Putamen (tissue), 1 donor: ENCODE results near the gene S100P.
A peak's percentile ranks its signal among the peaks of the same experiment; 100 is the strongest.
"Not testable (repeated sequence)": the region's sequence is repeated elsewhere in the genome, so short reads cannot be mapped to it uniquely, and the experiment has no call there.

ENCODE experiments used
- DNase-seq: peaks from one replicate; pipeline ENCODE4 v3.0.0-alpha.2; 2016; ENCODE audit warnings: low spot score

S100P gene

DNA sequence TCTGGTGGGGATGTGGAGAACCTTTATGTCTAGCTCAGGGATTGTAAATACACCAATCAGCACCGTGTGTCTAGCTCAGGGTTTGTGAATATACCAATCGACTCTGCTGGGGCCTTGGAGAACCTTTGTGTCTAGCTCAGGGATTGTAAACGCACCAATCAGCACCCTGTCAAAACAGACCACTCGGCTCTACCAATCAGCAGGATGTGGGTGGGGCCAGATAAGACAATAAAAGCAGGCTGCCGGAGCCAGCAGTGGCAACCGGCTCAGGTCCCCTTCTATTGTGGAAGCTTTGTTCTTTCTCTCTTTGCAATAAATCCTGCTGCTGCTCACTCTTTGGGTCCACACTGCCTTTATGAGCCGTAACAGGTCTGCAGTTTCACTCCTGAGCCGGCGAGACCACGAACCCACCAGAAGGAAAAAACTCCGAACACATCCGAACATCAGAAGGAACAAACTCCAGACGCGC, 20.5 kb upstream of the S100P start:
- DNase-seq: not testable (repeated sequence)

DNA sequence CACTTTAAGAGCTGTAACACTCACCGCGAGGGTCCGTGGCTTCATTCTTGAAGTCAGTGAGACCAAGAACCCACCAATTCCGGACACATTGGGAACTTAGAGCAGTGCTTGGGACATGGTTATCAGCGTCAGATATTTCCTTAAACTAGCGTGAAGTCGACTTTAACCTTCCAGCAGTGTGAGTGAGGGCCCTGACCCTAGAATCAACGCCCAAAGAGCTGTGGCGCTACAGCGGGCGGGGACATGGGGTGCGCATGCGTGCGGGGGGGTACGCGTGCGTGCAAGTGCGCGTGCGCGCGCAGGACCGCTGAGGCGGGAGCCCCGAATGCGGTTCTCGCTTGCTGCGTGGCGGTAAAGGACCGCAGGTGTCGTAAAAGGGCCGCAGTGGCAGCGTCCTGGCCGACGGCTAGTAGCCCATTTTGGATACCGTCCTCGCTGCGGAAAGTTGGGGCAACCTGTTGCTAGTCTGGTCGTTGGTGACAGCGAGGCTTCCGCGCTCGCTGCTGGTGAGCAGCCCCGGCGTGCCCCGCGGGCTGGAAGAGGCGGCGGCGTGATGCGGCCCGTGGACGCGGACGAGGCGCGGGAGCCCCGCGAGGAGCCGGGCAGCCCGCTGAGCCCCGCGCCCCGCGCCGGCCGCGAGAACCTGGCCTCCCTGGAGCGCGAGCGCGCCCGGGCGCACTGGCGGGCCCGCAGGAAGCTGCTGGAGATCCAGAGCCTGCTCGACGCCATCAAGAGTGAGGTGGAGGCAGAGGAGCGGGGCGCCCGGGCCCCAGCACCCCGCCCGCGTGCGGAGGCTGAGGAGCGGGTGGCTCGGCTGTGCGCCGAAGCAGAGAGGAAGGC, 19.8 kb upstream of the S100P start:
- peak; percentile 94 for DNase-seq

DNA sequence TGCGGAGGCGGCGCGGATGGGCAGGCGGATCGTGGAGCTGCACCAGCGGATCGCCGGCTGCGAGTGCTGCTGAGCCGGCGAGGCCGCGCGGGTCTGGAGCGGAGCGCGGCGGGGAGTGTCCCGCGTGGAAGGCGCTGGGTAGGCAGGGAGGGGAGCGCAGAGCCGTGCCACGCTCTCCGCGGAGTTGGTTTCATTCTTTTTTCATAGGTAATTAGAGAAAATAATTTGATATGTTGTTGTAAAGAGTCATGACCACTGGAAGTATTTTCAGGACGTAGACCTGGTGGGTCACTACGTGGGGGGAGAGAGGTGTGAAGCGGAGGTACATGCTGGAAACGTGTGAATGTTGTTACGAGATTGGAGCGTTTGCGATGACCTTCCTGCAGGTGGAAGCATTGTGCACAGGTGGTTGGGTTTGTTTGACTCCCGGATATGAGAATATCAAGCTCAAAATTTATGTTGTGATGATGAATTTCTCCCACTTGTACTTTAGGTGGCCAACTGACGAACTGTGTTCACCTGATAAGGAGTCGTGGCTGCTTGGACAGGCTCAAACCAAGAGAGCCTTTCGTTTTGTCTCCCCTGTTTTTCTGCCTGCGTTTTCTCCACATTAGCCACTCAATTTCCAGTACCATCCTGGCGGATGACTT, 19.1 kb upstream of the S100P start:
- peak; percentile 15 for DNase-seq

- DNase-seq: no peak
These were observed 16.7 kb upstream of the S100P start for GRCh38 chr4:6676722-6677558.

GRCh38 chr4:6680372-6681034, 13.2 kb upstream of the S100P start:
- no peak for DNase-seq

- DNase-seq: no peak
These were observed 12.5 kb upstream of the S100P start for GRCh38 chr4:6681191-6681590.

DNA sequence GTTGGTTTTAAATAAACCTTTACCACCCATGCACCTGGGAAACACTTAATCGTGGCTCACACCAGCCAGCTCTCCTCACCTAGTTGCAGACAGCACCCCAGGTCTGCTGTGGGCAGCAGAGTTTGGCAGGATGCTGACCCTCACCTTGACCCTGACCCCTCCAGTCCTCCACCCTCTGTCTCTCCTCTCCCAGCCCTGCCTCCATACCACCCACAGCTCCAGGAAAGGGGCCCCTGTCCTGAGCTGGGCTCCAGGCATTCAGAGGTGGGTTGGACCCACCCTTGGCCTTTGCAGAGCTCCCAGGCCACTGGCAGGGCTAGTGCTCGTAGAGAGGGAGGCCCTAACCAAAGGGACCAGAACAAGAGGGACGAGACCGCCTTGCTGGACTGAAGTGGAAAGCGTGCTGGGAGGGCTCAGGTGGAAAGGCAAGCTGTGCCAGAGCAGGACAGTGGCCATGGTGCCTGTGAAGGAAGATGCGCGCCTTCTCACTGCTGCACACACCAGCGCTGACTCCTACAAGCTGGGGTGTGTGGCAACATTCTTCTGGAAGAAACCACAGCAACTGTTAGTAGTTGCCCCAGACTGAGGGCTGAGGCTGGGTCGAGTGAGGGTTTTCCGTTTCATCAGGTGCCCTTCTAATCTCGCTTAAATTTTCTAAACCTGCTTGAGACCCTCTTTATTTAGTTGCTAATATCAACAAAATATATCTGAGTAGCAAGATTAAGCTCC, 10.7 kb upstream of the S100P start:
- no peak for DNase-seq

DNA sequence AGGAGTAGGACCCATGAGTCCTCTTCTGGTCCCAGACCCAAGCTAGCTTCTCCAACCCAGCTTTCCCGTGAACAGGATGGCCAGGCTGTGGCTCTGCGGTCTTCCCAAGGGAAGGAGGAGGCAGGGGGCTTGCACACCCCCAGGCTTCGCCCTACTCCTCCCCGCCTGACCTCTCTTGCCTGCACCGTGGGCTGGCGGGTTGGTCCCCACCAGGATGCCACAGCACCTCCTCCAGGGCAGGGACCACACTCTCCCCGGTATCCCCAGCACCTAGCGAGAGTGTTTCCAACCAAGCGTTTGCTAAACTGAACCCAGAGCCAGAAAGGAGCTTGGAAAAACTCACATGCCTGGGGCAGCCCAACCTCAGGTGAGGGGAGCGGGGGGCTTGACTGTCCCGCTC, 9.0 kb upstream of the S100P start:
- DNase-seq: no peak

GRCh38 chr4:6686104-6686787, 7.4 kb upstream of the S100P start:
- no peak for DNase-seq

DNA sequence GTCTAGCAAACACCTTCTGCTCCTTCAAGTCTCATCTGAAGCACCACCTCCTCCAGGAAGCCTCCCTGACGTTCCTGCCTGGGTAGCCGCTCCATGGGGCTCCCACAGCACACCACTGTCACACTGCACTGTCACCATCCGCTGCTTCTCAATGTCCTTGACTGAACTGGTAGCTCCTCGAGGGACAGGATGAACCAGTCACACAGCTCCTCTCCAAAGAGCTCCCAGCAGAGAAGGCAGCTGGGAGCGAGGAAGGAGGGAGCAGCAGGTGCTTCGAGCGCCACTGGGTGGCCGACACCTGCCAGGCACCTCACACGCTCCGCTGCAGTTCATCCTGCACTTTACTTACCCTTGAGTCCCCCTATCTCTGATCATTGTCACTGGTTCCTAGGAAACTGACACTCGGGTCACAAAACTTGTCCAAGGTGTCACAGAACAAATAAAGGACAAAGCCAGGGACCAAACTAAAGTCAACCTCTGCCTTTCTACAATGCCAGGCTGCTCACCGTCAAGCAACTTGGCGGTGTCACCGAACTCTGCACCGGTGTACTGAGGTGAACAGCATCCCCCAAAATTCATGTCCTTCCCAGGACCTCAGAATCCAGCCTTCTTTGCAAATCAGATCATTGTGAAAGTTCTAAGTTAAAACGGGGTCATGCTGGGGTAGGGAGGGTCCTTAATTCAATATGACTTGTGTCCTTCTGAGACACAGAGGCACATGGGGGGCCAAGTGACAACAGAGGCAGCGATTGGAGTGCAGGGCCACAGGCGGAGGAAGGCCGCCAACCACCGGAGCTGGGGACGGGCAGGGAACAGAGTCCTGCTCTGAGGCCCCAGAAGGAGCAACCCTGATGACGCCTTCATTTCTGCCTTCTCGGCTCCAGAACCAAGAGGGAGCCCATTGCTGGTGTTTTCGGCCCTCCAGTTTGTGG, 5.5 kb upstream of the S100P start:
- DNase-seq: no peak

- no peak for DNase-seq
These were observed 4.7 kb upstream of the S100P start for GRCh38 chr4:6688879-6689505.

DNA sequence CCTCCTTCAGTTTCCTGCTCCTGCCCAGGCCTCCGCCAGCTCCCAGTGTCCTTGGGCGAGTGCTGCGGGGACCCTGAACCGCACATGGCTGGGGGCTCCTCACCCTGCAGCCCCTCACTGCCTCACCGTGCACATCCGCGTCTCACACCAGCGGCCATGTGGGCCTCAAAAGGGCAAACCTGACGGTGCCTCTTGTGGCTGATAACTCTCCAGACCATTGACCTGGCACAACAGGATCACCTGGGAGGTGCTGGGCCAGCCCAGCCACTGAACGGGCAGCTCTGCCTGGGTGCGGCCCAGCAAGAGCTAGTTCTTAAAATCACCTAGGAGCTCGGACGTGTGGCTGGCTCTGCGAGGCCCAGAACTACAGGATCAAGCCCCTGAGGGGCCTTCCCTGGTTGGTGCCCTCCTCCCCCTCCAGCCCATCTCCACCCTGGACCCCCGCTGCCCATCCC, 4.1 kb upstream of the S100P start:
- DNase-seq: no peak

DNA sequence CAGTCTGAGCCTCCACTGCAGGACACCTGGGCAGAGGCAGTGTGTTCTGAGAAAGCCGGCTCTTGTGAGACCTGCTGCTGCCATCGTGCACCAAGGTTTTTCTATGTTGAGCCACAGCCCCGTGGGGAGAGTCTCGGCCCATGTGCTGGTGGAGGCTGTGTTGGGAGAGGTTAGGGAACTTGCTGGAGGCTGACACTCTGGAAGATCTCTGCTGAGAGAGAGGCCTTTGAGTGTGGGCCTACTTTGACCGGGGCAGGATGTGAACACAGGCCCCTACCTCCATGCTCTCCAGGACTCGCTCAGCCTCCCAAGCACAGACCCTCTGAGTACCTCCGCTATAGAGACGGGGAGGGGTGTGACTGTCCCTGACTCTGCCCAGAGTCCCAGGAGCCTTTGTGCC, 1.3 kb upstream of the S100P start:
- DNase-seq: no peak

GRCh38 chr4:6692806-6693205, 872 bp upstream of the S100P start:
- no peak for DNase-seq

DNA sequence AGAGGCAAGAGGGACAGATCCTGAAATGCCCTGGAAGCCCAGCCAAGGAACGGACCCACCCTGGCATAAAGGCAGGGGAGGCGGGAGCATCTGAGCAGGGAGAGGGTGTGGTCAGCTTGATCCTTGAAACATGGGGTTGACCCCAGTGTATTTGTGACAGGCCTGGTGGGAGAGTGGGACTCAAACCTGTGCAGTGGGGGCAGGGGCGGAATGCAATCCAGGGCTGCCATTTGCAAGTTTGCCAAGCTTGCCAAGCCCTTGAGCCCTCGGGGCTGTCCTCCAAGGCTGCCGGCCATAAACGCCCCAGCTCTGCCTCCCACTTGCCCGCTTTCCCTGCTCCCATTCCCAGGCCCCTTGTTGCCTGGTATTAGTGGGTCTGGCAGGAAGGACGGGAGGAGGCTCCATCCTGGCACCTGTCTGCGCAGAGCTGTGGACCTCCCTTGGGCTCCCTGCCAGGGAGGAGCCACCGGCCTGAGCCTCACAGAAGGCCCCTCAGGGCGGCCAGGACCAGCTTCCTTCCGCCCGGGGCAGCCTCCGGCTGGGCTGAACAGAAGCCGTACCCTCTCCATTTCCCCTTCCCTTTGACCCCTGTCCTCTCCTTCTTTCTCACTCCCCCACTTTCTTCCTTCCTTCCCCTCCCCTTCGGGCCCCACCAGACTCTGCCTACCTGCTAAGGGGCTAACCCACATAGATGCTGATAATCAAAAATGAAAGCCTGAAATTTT, 661 bp downstream of the S100P start:
- DNase-seq: no peak

- no peak for DNase-seq
These were observed 2.3 kb downstream of the S100P start for GRCh38 chr4:6695660-6696610.

DNA sequence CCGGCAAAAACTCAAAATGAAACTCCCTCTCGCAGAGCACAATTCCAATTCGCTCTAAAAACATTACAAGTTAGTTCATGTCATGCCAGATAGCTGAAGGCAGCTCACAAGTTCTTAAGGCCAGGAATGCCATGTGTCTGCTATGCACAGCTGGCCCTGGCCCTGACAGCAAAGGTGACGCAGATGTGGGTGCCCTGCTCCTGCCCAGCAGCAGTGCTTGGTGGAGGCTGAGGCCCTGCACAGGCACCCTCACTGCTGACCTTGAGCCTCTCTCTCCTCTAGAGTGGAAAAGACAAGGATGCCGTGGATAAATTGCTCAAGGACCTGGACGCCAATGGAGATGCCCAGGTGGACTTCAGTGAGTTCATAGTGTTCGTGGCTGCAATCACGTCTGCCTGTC, 2.9 kb downstream of the S100P start:
- no peak for DNase-seq
